HL-60/S4 (cell line): ENCODE measurements around the gene ZNF454.

ENCODE experiments used
- in situ Hi-C: fragments of 300-500 bp; cut with MboI; formaldehyde crosslinking; loops from 2 replicates; pipeline ENCODE4 v1.14.3; 2022; ENCODE audit warnings: low sequenced_read_pairs

Gene ZNF454

DNA sequence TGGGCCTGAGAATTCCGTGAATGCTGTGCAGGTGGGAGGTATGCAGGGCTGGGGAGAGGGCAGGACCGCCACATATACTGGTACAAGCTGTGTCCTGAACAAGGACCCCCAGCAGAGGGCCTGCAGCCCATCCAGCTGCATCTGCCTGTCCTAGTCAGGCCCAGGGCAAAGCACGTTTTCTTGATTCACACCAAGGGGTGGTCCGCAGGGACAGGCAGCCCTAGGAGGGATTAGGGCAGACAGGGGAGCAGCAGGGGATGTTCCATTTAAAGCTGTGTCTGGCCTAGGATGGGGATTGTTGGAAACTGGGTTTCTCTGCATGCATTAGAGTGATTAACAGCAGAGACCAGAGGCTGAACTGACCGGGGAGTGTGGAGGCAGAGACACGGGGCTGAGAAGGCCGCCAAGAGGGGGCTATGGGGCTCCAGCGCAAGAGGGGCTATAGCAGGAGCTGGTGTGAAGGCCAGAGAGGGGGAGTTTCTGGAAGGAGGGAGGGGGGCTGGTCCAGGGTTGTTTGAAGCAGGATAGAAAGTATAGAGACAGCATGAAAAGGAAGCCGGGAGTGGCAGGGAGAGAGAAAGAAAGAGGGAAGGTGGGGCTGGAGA is 51.4 kb downstream of the ZNF454 start:
- in situ Hi-C loops, result no loop called here

DNA sequence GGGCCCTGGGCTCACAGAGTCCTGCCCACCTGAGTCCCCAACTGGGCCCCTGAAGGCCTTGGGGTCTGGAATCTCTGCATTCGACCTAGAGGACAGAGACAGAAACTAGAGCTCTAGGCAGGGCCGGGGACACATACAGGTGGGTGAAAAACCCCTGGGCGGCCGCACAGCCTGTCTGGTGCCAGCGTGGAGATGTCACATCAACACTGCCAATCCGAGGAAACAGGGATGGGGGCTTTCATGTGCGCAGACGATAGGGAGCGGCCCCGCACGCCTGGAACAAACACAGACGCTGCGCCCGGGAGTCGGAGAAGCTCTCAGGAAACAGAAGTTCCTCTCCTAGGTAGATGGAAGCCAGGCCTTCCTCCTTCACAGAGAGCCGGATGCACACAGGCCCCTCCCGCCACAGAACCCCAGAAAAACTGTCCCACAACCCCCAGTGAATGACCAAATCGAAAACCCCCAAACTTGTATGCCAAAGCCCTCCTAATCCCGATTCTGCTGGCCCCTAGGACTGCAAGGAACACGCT is 52.3 kb downstream of the ZNF454 start:
- in situ Hi-C loops, result no loop called here

DNA sequence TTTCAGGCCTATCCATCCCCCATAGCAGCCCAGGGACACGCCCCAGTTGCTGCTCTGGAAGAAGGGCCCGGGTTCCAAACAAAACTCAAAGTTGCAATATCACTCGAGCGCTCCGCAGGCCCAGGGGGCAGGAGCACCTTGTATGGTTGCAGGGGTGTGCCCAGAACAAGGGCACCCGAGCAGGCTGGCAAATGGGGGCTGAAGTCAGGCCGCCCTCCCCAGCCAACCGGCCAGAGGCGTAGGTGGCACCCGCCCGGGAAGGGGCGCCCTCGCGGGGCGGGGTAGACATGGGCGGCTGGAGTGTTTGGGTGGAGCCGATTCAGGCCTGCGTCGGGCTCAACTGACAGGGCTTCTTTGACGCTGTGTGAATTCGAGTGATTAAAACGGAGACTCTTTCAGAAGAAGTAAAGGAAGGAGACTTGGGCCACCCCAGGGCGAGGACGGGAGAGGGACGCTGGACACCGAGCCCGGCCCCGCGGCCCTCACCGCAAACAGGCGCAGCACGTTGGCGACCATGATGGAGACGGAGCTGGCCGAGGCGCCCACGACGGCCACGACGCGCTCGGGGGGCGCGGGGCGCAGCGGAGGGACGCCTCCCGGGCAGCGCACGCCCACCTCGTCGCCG is 53.1 kb downstream of the ZNF454 start:
- in situ Hi-C loops, result no loop called here

DNA sequence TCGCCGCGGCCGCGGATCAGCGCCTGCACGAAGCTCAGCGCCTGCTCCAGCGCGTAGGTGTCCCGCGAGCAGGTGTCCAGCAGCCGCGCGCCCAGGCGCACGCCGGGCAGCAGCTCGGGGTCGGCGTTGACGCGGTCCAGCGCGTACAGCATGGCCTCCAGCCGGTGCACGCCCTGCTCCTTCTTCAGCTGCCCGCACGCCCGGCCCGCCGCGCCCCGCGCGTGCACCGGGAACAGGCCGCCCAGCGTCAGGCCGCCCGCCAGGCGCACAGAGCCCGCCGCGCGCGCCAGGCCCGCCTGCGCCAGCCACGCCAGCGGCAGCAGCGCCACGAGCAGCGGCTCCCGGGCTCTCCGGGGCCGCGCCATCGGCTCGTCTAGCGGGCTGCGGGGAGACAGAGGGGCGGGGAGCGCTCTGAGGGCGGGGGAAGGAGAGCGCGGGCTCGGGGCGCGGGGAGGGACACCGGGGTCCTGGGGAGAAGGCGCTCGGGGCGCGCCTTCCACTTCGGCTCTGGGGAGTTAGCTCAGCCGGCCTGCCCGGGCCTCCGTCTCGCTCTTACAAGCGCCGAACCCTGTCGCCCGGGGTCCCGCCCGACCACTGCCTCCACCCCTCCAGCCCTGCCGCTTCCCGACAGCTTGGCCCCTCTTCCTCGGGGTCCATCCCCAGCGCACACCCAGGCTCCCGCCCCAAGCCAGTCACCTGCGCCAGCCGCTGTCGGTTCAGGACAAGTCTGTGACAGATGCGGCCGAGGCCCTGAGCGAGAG is 53.8 kb downstream of the ZNF454 start, which contains the start of gene GRM6:
GRM6 (minus strand) TSS at position 741 of the 761 bp plus-strand sequence; CDS start at position 365, 376 bp downstream.
- in situ Hi-C loops, result no loop called here

DNA sequence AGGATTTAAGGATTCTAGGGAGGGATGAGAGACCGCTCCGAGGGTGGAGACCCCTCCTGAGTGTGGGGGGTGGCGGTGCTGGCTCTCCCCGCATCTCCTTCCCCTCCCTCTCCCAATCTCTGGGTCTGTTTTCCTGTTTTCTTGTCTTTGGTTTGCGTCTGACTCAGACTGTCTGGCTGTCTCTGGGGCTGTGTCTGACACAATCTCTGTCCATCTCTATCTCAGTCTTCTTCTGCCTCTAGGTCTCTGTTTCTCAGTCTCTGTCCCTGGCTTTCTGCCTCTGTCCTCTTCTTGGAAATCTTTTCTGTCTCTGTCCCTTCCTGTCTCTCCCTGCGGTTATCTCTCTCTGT is 54.3 kb downstream of the ZNF454 start:
- in situ Hi-C loops, result no loop called here

DNA sequence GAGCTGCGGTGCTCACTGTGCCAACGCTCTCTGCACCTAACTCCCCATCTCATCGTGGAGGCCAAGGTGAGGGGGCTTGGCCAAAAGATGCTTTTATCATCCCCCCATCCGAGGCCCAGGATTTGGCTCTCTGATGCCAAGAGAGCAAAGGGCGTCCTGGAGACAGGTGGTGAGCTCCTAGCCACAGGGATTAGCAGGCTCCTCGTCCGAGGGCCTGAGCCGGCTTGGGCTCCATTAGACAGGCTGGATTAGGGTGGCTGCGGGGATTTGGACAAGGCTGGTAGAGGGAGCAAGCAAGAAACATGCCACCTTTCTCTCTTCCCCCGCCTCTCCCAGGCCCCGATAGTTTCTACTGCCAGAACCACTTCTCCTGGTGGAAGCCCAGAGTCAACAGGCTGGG is 55.2 kb downstream of the ZNF454 start:
- in situ Hi-C loops, result no loop called here

DNA sequence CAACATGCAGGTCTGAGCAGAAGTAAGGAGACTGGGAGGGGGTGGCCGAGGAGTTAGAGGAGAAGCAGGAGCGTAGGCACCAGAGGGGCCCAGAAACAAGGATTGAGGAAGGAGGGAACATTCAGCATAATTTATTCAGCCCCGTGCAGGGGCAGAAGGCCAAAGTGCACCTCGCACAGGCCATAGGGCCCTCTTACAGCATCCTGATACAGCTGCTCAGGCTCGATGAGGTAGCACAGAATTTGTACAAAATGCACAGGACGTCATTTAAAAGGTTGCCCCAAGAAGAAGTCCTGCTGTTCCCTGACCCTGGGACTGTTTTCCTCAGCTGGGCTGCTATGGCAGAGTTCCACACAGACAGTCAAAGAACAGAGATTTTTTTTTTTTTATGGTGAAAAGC is 56.2 kb downstream of the ZNF454 start:
- in situ Hi-C loops, result no loop called here

DNA sequence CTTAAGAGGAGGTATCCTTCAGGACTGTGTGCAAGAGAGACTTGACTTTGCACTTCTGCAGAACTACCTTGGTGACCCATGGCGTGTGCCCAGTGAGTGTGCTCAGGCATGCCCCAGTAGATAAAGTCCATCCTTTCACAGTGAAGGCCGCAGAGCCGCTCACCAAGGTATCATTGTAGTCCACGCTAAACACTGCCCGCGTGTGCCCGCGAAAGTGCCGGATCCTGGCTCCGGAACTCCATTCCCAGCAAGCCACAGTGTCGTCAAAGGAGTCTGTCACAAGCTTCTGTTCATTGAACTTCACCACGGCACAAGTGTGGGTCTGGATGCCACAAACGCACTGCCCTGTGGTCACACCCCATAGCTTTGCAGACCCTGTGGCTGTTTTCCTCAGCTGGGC is 57.4 kb downstream of the ZNF454 start:
- in situ Hi-C loops, result no loop called here

DNA sequence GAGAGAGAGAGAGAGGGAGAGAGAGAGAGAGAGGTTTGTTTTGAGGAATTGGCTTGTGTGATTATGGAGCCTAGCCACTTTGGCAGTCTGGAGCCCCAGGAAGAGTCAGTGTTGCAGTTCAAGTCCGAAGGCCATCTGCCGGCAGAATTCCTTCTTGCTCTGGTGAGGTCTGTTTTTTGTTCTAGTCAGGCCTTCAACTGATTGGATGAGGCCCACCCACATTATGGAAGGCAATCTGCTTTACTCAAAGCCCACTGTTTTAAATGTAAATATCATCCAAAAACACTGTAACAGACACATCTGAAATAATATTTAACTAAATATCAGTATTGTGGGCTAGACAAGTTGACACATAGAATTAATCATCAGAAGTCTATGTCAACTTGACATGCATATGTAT is 65.6 kb downstream of the ZNF454 start:
- in situ Hi-C loops, result no loop called here

DNA sequence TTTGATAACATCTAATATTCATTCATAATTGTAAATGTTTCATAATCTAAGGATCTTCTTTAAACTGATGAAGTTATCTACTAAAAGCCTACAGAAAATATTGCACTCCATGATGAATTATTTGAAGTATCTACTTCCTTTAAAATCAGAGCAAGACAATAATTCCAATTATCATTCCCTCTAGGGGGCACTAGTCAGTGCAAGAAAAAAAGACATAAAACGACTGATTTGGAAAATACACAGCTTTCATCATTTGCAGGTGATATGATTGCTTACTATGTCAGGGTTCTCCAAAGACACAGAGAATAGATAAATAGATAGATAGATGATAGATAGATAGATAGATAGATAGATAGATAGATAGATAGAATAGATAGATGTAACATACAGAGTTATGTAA is 67.7 kb downstream of the ZNF454 start:
- in situ Hi-C loops, result no loop called here
